Stomach (tissue), 9 donors: ENCODE measurements around the gene ETFDH. TPM values are rescaled to one million over a fixed set of nuclear protein-coding genes. Genes with fewer than 3 reads are reported as not detected.
A peak's percentile ranks its signal among the peaks of the same experiment; 100 is the strongest.

Experiments used
- DNase-seq, 2 donors: peaks; one replicate each; pipeline versions ENCODE4 v3.0.0 to v3.0.0-alpha.2; 2013 to 2019
- H3K27ac ChIP-seq, 5 donors: fragments of 200-600 bp in 4 of 5; sonication (generic) in 4 of 5; one replicate each; pipeline ENCODE4 v1.5.1; 2013 to 2019; ENCODE audit warnings: mild to moderate bottlenecking in 1 of 5, moderate library complexity in 1 of 5
- H3K27me3 ChIP-seq, 3 donors: fragments of 200-600 bp; sonication (generic); one replicate each; pipeline ENCODE4 v1.5.1; 2017 to 2019; ENCODE audit warnings: mixed run types in 1 of 3
- H3K36me3 ChIP-seq, 4 donors: fragments of 200-600 bp; sonication (generic); 1 replicate in 3 of 4; 2 replicates in 1 of 4; pipeline ENCODE4 v1.5.1; 2016 to 2019
- H3K4me1 ChIP-seq, 4 donors: fragments of 200-600 bp; sonication (generic); one replicate each; pipeline ENCODE4 v1.5.1; 2016 to 2019
- H3K4me3 ChIP-seq, 4 donors: fragments of 200-600 bp; sonication (generic) in 3 of 4; one replicate each; pipeline ENCODE4 v1.5.1; 2016 to 2019; ENCODE audit warnings: mild to moderate bottlenecking in 1 of 4
- H3K9me3 ChIP-seq, 4 donors: fragments of 200-600 bp; sonication (generic); one replicate each; pipeline ENCODE4 v1.5.1; 2016 to 2019
- CTCF ChIP-seq, 7 experiments: fragments of 450-650 bp in 4 of 7; fragments of 200-600 bp in 3 of 7; sonication (generic) in 3 of 7; IDR thresholded peaks; one replicate each; pipeline ENCODE4 v1.5.1; 2016 to 2019; ENCODE audit warnings: antibody characterized with exemption in 7 of 7, control low read depth in 2 of 7, mild to moderate bottlenecking in 1 of 7
- EP300 ChIP-seq: sonication (generic); formaldehyde crosslinking; IDR thresholded peaks from one replicate; pipeline ENCODE4 v1.6.1; 2017; ENCODE audit warnings: antibody characterized with exemption
- POLR2A ChIP-seq, 4 donors: fragments of 450-650 bp; IDR thresholded peaks; one replicate each; pipeline ENCODE4 v1.6.1; 2016; ENCODE audit warnings: antibody characterized with exemption in 4 of 4, control low read depth in 2 of 4, mild to moderate bottlenecking in 1 of 4, moderate library complexity in 1 of 4
- POLR2AphosphoS5 ChIP-seq, 3 donors: sonication (generic); formaldehyde crosslinking; IDR thresholded peaks; one replicate each; pipeline ENCODE4 v1.6.1; 2016; ENCODE audit warnings: antibody characterized with exemption in 3 of 3
- WGBS, 5 donors: extraction: QIAGEN DNeasy Blood & Tissue Kit in 3 of 5; methylation state at CpG; one replicate each; pipeline versions ENCODE4 v1.1.5 to v1.1.7; 2013 to 2018; 5-methylcytosine and 5-hydroxymethylcytosine counted together
- intact Hi-C: fragments of 100-400 bp; cut with DNase I; formaldehyde crosslinking; loops from one replicate; pipeline ENCODE4 v1.15.1; 2023; ENCODE audit warnings: low total_unique reads
- polyA plus RNA-seq, 3 donors: library from polyadenylated mRNA; stranded (reverse); fragments of 200-250 nt; gene quantifications; one replicate each; pipeline ENCODE4 v1.2.3, GENCODE V29; 2013
- total RNA-seq, 5 donors: library from RNA; depleted of rRNA; stranded (reverse); fragments of >200 nt; gene quantifications; one replicate each; pipeline versions ENCODE4 v1.1.0 to v1.2.3, GENCODE V29; 2014 to 2016
- donor health status: healthy with polysubstance abuse.
- donor health status: Bipolar disorder and iron deficiency.
- donor health status: healthy.

Gene ETFDH
- total and polyA plus RNA-seq, 8 donors, result 9.3 to 78.0 (median 21.8) TPM

GRCh38 chr4:158721680-158722079, 49.6 kb downstream of the ETFDH start:
- no peak overlapping the region for H3K27ac ChIP-seq
- TF ChIP-seq POLR2A (IDR thresholded peaks at IDR 0.05) (no peak), EP300 (no peak), POLR2AphosphoS5 (IDR thresholded peaks at IDR 0.05) (no peak), CTCF (IDR thresholded peaks at IDR 0.05) (no peak)
- H3K9me3 ChIP-seq, result no peaks in the 10 kb centered on the region
- intact Hi-C loops, result loop anchor here (10.0 kb wide), 2 partner anchors 453 to 483 kb away; no protein-coding TSS in a partner anchor
- 91 to 100% (median 96%) methylated on average over 1 of the region's 1 CpG for WGBS, 5 donors
- H3K36me3 ChIP-seq, result peaks cover 18 to 45% (median 42%) of the 10 kb centered on the region in 4 donors
- peaks cover 10 to 30% (median 18%) of the 10 kb centered on the region in 4 donors for H3K4me1 ChIP-seq
- no peaks in the 10 kb centered on the region for H3K27me3 ChIP-seq
- H3K4me3 ChIP-seq, result peak overlapping the region in 2 of 4 donors; percentile 68 to 79
- no peak for DNase-seq

- TF ChIP-seq EP300, result no peak
- no peak for TF ChIP-seq POLR2A (IDR thresholded peaks at IDR 0.05)
- no peak for TF ChIP-seq POLR2AphosphoS5 (IDR thresholded peaks at IDR 0.05)
- no peak for TF ChIP-seq CTCF (IDR thresholded peaks at IDR 0.05)
- intact Hi-C loops, result loop anchor here (10.0 kb wide), 2 partner anchors 452 to 482 kb away; no protein-coding TSS in a partner anchor
- Histone ChIP-seq H3K27me3 (no peaks in the 10 kb centered on the region), H3K27ac (peak overlapping the region; percentile 88 to 95 (median 93)), H3K9me3 (no peaks in the 10 kb centered on the region), H3K4me3 (peak overlapping the region; percentile 68 to 93 (median 82)), H3K4me1 (peaks cover 10 to 30% (median 18%) of the 10 kb centered on the region in 4 donors), H3K36me3 (peaks cover 15 to 38% (median 34%) of the 10 kb centered on the region in 4 donors)
- 3 to 9% (median 7%) methylated on average over 16 of the region's 16 CpGs for WGBS, 5 donors
- peak in 1 of 2 donors; percentile 75 for DNase-seq
Observed at GRCh38 chr4:158722291-158722916, 50.3 kb downstream of the ETFDH start.

- Histone ChIP-seq H3K4me1 (peaks cover 10 to 30% (median 18%) of the 10 kb centered on the region in 4 donors), H3K9me3 (no peaks in the 10 kb centered on the region), H3K27me3 (no peaks in the 10 kb centered on the region), H3K27ac (peak within 1 kb of the TSS; percentile 88 to 95 (median 93)), H3K36me3 (peaks cover 15 to 30% (median 27%) of the 10 kb centered on the region in 4 donors), H3K4me3 (peak within 1 kb of the TSS; percentile 68 to 93 (median 82))
- peak; percentile 86 to 96 for DNase-seq
- intact Hi-C loops, result loop anchor here (10.0 kb wide), 2 partner anchors 452 to 482 kb away; no protein-coding TSS in a partner anchor
- 0 to 1% (median 0%) methylated on average over 52 to 65 of the region's 65 CpGs for WGBS, 5 donors
- TF ChIP-seq CTCF (IDR thresholded peaks at IDR 0.05), result no peak
- TF ChIP-seq POLR2AphosphoS5 (IDR thresholded peaks at IDR 0.05), result peak; percentile 63 to 89 (median 80)
- peak in 1 of 4 donors; percentile 43 for TF ChIP-seq POLR2A (IDR thresholded peaks at IDR 0.05)
- no peak for TF ChIP-seq EP300
Observed at GRCh38 chr4:158722917-158723793, 51.1 kb downstream of the ETFDH start, which contains the start of gene PPID. TSS of gene PPID (minus strand) at chr4:158723396. CDS start at chr4:158723288, 108 bp downstream.

GRCh38 chr4:158724637-158725036, 52.5 kb downstream of the ETFDH start:
- Histone ChIP-seq H3K4me3 (no peak overlapping the region), H3K27ac (no peak overlapping the region), H3K27me3 (no peaks in the 10 kb centered on the region), H3K9me3 (no peaks in the 10 kb centered on the region), H3K4me1 (peaks cover 10 to 29% (median 18%) of the 10 kb centered on the region in 4 donors), H3K36me3 (peaks cover 4 to 15% (median 12%) of the 10 kb centered on the region in 4 donors)
- intact Hi-C loops, result loop anchor here (10.0 kb wide), 2 partner anchors 450 to 480 kb away; no protein-coding TSS in a partner anchor
- TF ChIP-seq POLR2A (IDR thresholded peaks at IDR 0.05), result no peak
- no peak for TF ChIP-seq POLR2AphosphoS5 (IDR thresholded peaks at IDR 0.05)
- no peak for TF ChIP-seq EP300
- no peak for TF ChIP-seq CTCF (IDR thresholded peaks at IDR 0.05)
- 74 to 80% (median 75%) methylated on average over 4 of the region's 4 CpGs for WGBS, 5 donors
- DNase-seq, result no peak
